ENCODE data around the gene ZFAND5. TPM values are rescaled to one million over a fixed set of nuclear protein-coding genes. Genes with fewer than 3 reads are reported as not detected.
A peak's percentile ranks its signal among the peaks of the same experiment; 100 is the strongest.

Gene ZFAND5, protein sequence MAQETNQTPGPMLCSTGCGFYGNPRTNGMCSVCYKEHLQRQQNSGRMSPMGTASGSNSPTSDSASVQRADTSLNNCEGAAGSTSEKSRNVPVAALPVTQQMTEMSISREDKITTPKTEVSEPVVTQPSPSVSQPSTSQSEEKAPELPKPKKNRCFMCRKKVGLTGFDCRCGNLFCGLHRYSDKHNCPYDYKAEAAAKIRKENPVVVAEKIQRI
- 100 to 1,000 TPM; 124 to 488 (median 288) TPM for total RNA-seq

DNA sequence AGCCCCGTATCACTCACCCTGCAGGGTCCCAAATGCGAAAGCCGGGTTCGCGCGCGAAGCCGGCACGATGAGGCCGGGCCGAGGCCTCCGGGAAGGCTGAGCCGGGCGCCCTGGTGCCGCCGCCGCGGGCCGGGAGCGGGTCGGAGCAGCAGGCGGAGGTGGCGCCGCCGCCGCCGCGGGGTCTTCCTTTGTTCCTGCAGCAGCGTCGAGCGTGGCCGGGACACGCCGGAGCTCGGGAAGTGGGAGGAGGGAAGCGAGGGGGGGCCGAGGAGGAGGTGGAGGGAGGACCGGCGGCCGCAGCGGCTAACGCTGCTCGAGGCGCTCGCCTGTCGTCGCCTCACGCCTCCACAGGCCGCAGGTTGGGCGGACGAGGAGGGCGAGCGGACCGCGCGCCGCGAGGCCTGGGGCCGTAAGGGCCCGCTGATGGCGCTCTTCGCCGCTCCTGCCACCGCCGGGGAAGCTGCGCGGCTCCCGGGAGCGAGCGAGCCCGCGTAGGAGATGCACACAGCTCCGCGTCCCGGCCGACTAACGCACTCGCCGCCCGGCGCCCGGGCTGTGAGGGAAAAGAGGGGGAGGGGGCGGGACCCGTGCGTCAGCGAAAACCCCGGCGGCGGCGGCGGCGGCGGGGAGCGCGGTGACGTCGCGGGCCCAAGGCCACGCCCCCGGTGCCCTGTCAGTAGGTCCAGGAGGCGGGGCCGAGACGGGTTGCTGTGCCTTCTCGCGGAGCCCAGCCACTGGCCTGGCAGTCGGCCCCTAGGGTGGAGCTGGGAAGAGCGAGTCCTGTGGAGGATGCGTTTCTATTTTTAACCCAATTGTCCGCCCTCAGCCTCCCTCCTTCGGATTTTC, at the start of gene ZFAND5:
ZFAND5 (minus strand) TSS at position 530 of the 846 bp plus-strand sequence. CDS start 4,430 bp downstream, outside the sequence.
- ATAC-seq = peak; percentile 89
- H3K4me1 ChIP-seq = peaks cover 7 to 33% (median 12%) of the 10 kb centered on the region in 3 donors
- peak within 1 kb of the TSS; percentile 98 to 100 (median 99) for H3K27ac ChIP-seq
- 0 to 2% methylated on average over 1 to 11 of the region's 110 CpGs for WGBS, 2 donors (ENCODE audit: low coverage in 1 of 2)
- H3K27me3 ChIP-seq = no peaks in the 10 kb centered on the region
- H3K36me3 ChIP-seq = peaks cover 0 to 9% of the 10 kb centered on the region in 2 donors
- peak within 1 kb of the TSS; percentile 78 to 90 for H3K4me3 ChIP-seq
- TF ChIP-seq EP300 (IDR thresholded peaks at IDR 0.05) = peak; percentile 67
- peak; percentile 100 for TF ChIP-seq POLR2AphosphoS5 (IDR thresholded peaks at IDR 0.05)
- TF ChIP-seq POLR2A (IDR thresholded peaks at IDR 0.05) = peak; percentile 100
- TF ChIP-seq, protein P1, sequence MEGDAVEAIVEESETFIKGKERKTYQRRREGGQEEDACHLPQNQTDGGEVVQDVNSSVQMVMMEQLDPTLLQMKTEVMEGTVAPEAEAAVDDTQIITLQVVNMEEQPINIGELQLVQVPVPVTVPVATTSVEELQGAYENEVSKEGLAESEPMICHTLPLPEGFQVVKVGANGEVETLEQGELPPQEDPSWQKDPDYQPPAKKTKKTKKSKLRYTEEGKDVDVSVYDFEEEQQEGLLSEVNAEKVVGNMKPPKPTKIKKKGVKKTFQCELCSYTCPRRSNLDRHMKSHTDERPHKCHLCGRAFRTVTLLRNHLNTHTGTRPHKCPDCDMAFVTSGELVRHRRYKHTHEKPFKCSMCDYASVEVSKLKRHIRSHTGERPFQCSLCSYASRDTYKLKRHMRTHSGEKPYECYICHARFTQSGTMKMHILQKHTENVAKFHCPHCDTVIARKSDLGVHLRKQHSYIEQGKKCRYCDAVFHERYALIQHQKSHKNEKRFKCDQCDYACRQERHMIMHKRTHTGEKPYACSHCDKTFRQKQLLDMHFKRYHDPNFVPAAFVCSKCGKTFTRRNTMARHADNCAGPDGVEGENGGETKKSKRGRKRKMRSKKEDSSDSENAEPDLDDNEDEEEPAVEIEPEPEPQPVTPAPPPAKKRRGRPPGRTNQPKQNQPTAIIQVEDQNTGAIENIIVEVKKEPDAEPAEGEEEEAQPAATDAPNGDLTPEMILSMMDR (IDR thresholded peaks at IDR 0.05) = peak in 3 of 4 experiments; percentile 2 to 33 (median 15)
- H3K9me3 ChIP-seq = no peaks in the 10 kb centered on the region

DNA sequence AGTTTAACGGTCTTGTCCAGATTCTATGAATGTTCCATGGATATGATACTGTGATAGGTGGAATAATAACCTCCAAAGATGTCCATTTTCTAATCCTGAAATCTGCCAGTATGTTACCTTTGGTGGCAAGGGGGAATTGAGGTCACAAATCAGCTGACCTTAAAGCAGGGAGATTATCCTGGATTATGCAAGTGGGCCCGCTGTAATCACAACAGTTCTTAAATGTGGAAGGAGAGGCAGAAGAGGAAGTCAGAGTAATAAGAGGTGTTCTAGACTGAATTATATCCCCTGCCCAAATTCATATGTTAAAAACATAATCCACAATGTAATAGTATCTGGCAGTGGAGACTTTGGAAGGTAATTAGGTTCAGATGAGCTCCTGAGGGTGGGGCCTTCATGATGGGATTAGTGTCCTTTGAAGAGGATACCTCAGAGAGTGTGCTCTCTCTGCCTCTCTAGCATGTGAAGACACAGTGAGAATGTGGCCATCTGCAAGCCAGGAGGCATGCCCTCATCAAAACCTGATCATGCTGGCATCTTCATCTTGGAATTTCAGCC, 47.6 kb upstream of the ZFAND5 start:
- 100% methylated on average over 1 of the region's 2 CpGs for WGBS, 2 donors (ENCODE audit: low coverage in 1 of 2)
- H3K27me3 ChIP-seq = no peaks in the 10 kb centered on the region
- no peak overlapping the region for H3K27ac ChIP-seq
- H3K9me3 ChIP-seq = no peaks in the 10 kb centered on the region
- no peaks in the 10 kb centered on the region for H3K4me1 ChIP-seq
- no peak for ATAC-seq
- TF ChIP-seq POLR2A (IDR thresholded peaks at IDR 0.05) = no peak
- TF ChIP-seq POLR2AphosphoS5 (IDR thresholded peaks at IDR 0.05) = no peak
- TF ChIP-seq, protein P1 (IDR thresholded peaks at IDR 0.05) = no peak
- TF ChIP-seq EP300 (IDR thresholded peaks at IDR 0.05) = no peak
- no peaks in the 10 kb centered on the region for H3K36me3 ChIP-seq
- H3K4me3 ChIP-seq = no peak overlapping the region

DNA sequence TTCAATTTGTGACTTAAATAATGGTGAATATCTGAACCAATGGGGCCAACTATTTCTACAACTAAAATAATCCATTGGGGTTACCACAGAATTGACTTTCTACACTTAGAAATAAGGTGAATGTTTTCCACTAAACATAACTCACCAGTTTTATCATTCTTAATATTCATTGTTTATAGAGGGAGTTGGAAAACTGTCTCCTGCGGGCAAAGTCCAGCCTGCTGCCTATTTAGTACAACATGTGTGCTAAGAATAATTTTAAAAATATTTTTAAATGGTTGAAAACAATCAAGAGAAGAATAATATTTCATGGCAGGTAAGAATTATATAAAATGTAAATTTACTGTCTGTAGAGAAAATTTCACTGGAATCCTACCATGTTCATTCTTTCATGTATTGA, 45.2 kb upstream of the ZFAND5 start:
- 53 to 75% methylated on average over 1 of the region's 1 CpG for WGBS, 2 donors (ENCODE audit: low coverage in 1 of 2)
- Histone ChIP-seq H3K27me3 (no peaks in the 10 kb centered on the region), H3K9me3 (no peaks in the 10 kb centered on the region), H3K36me3 (no peaks in the 10 kb centered on the region), H3K4me3 (no peak overlapping the region), H3K27ac (no peak overlapping the region), H3K4me1 (no peaks in the 10 kb centered on the region)
- ATAC-seq = no peak
- TF ChIP-seq, protein P1 (IDR thresholded peaks at IDR 0.05) = no peak
- no peak for TF ChIP-seq EP300 (IDR thresholded peaks at IDR 0.05)
- no peak for TF ChIP-seq POLR2AphosphoS5 (IDR thresholded peaks at IDR 0.05)
- no peak for TF ChIP-seq POLR2A (IDR thresholded peaks at IDR 0.05)

DNA sequence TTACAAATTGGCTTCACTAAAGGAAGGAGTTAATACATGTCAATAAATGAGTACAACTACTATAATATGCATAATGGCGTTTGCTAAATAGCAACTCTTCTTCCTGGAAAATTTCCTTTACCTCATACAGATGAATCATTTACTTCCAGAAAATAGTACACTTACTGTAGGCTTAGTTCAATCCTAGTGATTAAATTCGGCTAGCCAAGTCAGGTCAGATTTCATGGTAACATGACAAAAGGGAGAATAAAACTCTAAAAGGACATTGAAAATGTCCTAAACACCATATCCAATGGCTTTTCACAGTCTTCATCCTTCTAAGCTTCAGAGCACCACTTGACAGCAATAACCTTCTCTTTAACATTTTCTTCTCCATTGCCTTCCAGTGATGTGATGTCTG, 42.1 kb upstream of the ZFAND5 start:
- Histone ChIP-seq H3K9me3 (no peaks in the 10 kb centered on the region), H3K4me1 (no peaks in the 10 kb centered on the region), H3K27me3 (no peaks in the 10 kb centered on the region), H3K4me3 (no peak overlapping the region), H3K36me3 (no peaks in the 10 kb centered on the region), H3K27ac (no peak overlapping the region)
- 66 to 69% methylated on average over 2 of the region's 2 CpGs for WGBS, 2 donors (ENCODE audit: low coverage in 1 of 2)
- TF ChIP-seq EP300 (IDR thresholded peaks at IDR 0.05) (no peak), POLR2A (IDR thresholded peaks at IDR 0.05) (no peak), POLR2AphosphoS5 (IDR thresholded peaks at IDR 0.05) (no peak)
- TF ChIP-seq, protein P1 (IDR thresholded peaks at IDR 0.05) = no peak
- ATAC-seq = no peak
